IPS DF 4.7 (cell line): Measurements from ENCODE around the gene CNST.
"Not testable (repeated sequence)": the region's sequence is repeated elsewhere in the genome, so short reads cannot be mapped to it uniquely, and the experiment has no call there.

ENCODE experiments used
- DNase-seq: peaks from one replicate; pipeline ENCODE4 v3.0.0-alpha.2; 2013; ENCODE audit warnings: low spot score; ENCODE audit errors: extremely low read depth

Gene CNST

GRCh38 chr1:246708166-246708565, 141.9 kb downstream of the CNST start:
- DNase-seq, result no peak

- no peak for DNase-seq
Measured at GRCh38 chr1:246709196-246709595, 142.9 kb downstream of the CNST start.

DNA sequence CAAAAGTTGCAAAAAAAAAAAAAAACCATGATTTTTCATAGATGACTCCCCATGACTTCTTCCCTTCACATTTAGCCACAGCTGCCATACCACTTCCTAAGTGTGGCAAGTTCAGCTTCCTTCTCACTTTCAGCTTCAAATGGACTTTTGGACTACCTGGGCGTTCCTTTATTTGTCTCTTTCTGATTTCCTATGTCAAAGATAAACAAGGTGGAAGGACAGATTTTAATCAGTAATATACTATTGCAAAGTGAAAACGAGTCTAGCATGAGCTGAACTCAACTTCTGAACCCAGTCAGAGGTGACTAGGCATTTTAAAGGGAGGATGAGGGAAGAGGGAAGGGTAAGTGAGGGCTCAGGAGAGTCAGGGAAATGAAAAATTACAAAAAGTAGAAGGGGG, 143.6 kb downstream of the CNST start:
- DNase-seq, result no peak

DNA sequence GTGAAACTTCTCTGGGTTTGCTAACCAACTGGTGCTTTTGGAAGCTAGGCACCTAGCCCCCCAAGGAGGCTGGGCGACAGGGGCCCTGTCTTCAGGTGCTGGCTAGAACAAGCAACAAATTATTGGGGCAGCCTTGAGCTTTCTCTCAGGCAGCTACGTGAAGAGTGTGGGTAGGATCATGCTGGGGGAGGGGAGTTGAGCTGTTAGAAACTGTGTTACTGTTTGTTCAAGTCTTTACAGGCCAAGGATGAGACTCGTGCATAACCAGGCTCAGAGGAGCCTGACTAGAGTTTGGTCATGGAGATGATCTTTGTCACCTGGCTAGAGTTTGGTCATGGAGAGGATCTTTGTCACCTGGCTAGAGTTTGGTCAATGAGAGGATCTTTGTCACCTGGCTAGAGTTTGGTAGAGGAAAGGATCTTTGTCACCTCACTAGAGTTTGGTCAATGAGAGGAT, 145.3 kb downstream of the CNST start:
- no peak for DNase-seq

DNA sequence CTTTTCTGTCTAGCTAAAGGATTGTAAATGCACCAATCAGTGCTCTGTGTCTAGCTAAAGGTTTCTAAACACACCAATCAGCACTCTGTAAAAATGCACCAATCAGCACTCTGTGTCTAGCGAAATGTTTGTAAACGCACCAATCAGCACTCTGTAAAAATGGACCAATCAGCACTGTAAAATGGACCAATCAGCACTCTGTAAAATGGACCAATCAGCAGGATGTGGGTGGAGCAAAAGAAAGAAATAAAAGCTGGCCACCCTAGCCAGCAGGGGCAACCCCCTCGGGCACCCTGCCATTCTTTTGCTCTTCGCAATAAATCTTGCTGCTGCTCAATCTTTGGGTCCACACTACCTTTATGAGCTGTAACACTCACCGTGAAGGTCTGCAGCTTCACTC, 146.2 kb downstream of the CNST start:
- DNase-seq, result not testable (repeated sequence)
